ENCODE data around the gene U2AF2. TPM values are rescaled to one million over a fixed set of nuclear protein-coding genes. Genes with fewer than 3 reads are reported as not detected.
A peak's percentile ranks its signal among the peaks of the same experiment; 100 is the strongest.

The U2AF2 gene
- total and polyA plus RNA-seq, 2 of the 8 experiments (the other 6 are each of a cell fraction or from before 2014, with no cell fraction given) = 162 to 252 TPM

- TF ChIP-seq CHD7 (IDR thresholded peaks at IDR 0.05; ENCODE audit: insufficient replicate concordance, low read length) = no peak
- no peak for TF ChIP-seq NRF1 (IDR thresholded peaks at IDR 0.05; ENCODE audit: low read depth, low read length)
- no peak; the same call in 1 of the 2 replicates for TF ChIP-seq BACH1 (IDR thresholded peaks at IDR 0.05; ENCODE audit: low read length)
- TF ChIP-seq SP2 (IDR thresholded peaks at IDR 0.05; ENCODE audit: low read length) = no peak
- no peak for TF ChIP-seq CTCF (IDR thresholded peaks at IDR 0.05; ENCODE audit: control extremely low read depth in 1 of 3, insufficient read depth in 1 of 3, low read depth in 1 of 3, low read length in 3 of 3)
- peak; percentile 75 for TF ChIP-seq PHF8 (conservative IDR thresholded peaks at IDR 0.05; ENCODE audit: low read depth, low read length)
- no peak for TF ChIP-seq JUN (IDR thresholded peaks at IDR 0.05; ENCODE audit: low read depth, low read length)
- TF ChIP-seq CEBPB (IDR thresholded peaks at IDR 0.05; ENCODE audit: low read depth, low read length) = no peak
These were observed 20.2 kb downstream of the U2AF2 start, which contains the start of gene EPN1 (continued) for GRCh38 chr19:55674841-55675660.

All from H1 (cell line).